Coronary artery (tissue), 2 donors: Measurements from ENCODE around the gene ACVRL1.

Experiments used
- DNase-seq: peaks from one replicate; pipeline ENCODE4 v3.0.0-alpha.2; 2017; ENCODE audit warnings: low spot score
- H3K27ac ChIP-seq, 2 donors: fragments of 200-600 bp; sonication (generic); one replicate each; pipeline ENCODE4 v1.5.1; 2016 to 2019
- H3K4me3 ChIP-seq: fragments of 200-600 bp; sonication (generic); 2 replicates; pipeline ENCODE4 v1.5.1; 2016; ENCODE audit warnings: mild to moderate bottlenecking, moderate library complexity
- CTCF ChIP-seq: fragments of 200-600 bp; sonication (generic); IDR thresholded peaks from one replicate; pipeline ENCODE4 v1.5.1; 2019; ENCODE audit warnings: antibody characterized with exemption

Gene ACVRL1

GRCh38 chr12:51954561-51955361 is 47.5 kb downstream of the ACVRL1 start:
- H3K27ac ChIP-seq, result peak overlapping the region; percentile 93 to 95
- DNase-seq, result peak; percentile 12
- TF ChIP-seq CTCF, result no peak

GRCh38 chr12:51955702-51956101 is 48.4 kb downstream of the ACVRL1 start:
- TF ChIP-seq CTCF, result no peak
- peak; percentile 31 for DNase-seq
- peak overlapping the region; percentile 10 to 17 for H3K27ac ChIP-seq
- no peak overlapping the region for H3K4me3 ChIP-seq

More at GRCh38 chr12:51954561-51955361, 47.5 kb downstream of the ACVRL1 start:
- peak overlapping the region; percentile 99 for H3K4me3 ChIP-seq

GRCh38 chr12:51958542-51958941 is 51.2 kb downstream of the ACVRL1 start:
- peak; percentile 38 for DNase-seq
- Histone ChIP-seq H3K4me3 (no peak overlapping the region), H3K27ac (no peak overlapping the region)
- no peak for TF ChIP-seq CTCF

GRCh38 chr12:51959211-51959610 is 51.9 kb downstream of the ACVRL1 start:
- H3K27ac ChIP-seq, result no peak overlapping the region
- no peak overlapping the region for H3K4me3 ChIP-seq
- peak; percentile 40 for DNase-seq
- TF ChIP-seq CTCF, result no peak

GRCh38 chr12:51959921-51960320 is 52.6 kb downstream of the ACVRL1 start:
- H3K27ac ChIP-seq, result no peak overlapping the region
- DNase-seq, result no peak
- TF ChIP-seq CTCF, result no peak
- no peak overlapping the region for H3K4me3 ChIP-seq

- Histone ChIP-seq H3K4me3 (no peak overlapping the region), H3K27ac (no peak overlapping the region)
- no peak for TF ChIP-seq CTCF
- DNase-seq, result no peak
Measured at GRCh38 chr12:51960488-51960887, 53.2 kb downstream of the ACVRL1 start.

- peak; percentile 38 for DNase-seq
- TF ChIP-seq CTCF, result no peak
- Histone ChIP-seq H3K4me3 (no peak overlapping the region), H3K27ac (no peak overlapping the region)
Measured at GRCh38 chr12:51960890-51961289, 53.6 kb downstream of the ACVRL1 start.
